ENCODE measurements around the gene MEGF8.
A peak's percentile ranks its signal among the peaks of the same experiment; 100 is the strongest.

Gene MEGF8

GRCh38 chr19:42325308-42325895, at the start of gene MEGF8:
Gene MEGF8 (plus strand): TSS chr19:42325635. CDS start chr19:42326244, 609 bp downstream.
- peak; percentile 96 for DNase-seq

- no peak for DNase-seq
Observed at GRCh38 chr19:42276284-42276683, 49.2 kb upstream of the MEGF8 start.

- no peak for DNase-seq
Observed at GRCh38 chr19:42276821-42277220, 48.6 kb upstream of the MEGF8 start.

GRCh38 chr19:42277821-42278451, 47.5 kb upstream of the MEGF8 start:
- no peak for DNase-seq

GRCh38 chr19:42278452-42279154, 46.8 kb upstream of the MEGF8 start:
- DNase-seq = no peak

GRCh38 chr19:42279155-42279901, 46.1 kb upstream of the MEGF8 start:
- no peak for DNase-seq

GRCh38 chr19:42279902-42280814, 45.3 kb upstream of the MEGF8 start:
- no peak for DNase-seq

- no peak for DNase-seq
Observed at GRCh38 chr19:42280815-42281145, 44.7 kb upstream of the MEGF8 start.

- DNase-seq = no peak
Observed at GRCh38 chr19:42281146-42281826, 44.1 kb upstream of the MEGF8 start.

- DNase-seq = no peak
Observed at GRCh38 chr19:42281827-42282762, 43.3 kb upstream of the MEGF8 start.

- DNase-seq = no peak
Observed at GRCh38 chr19:42282819-42283187, 42.6 kb upstream of the MEGF8 start.

GRCh38 chr19:42283188-42284065, 42.0 kb upstream of the MEGF8 start:
- DNase-seq = no peak

- DNase-seq = no peak
Observed at GRCh38 chr19:42284066-42284501, 41.4 kb upstream of the MEGF8 start.

GRCh38 chr19:42284591-42285341, 40.7 kb upstream of the MEGF8 start:
- no peak for DNase-seq

GRCh38 chr19:42285541-42285941, 39.9 kb upstream of the MEGF8 start:
- no peak for DNase-seq

- DNase-seq = no peak
Observed at GRCh38 chr19:42285988-42286348, 39.5 kb upstream of the MEGF8 start.

- DNase-seq = no peak
Observed at GRCh38 chr19:42286349-42287016, 39.0 kb upstream of the MEGF8 start.

GRCh38 chr19:42287017-42287826, 38.2 kb upstream of the MEGF8 start:
- DNase-seq = no peak

Data from NCI-H524 treated with DMSO at 0.1 percent for 48 hours (cell line).